Measurements from ENCODE around the gene AP2M1. TPM values are rescaled to one million over a fixed set of nuclear protein-coding genes. Genes with fewer than 3 reads are reported as not detected.

Gene AP2M1
- total RNA-seq, 1 donor from 2014 or later, result 213 TPM

- Mint-ChIP-seq H3K9me3 (ENCODE audit: low read depth) (no peaks in the 10 kb centered on the region), H3K27ac (no peak overlapping the region), H3K27me3 (no peaks in the 10 kb centered on the region), H3K36me3 (ENCODE audit: insufficient read depth) (peaks cover 14% of the 10 kb centered on the region), H3K4me3 (ENCODE audit: low read depth) (no peak overlapping the region), H3K4me1 (ENCODE audit: low read depth) (no peaks in the 10 kb centered on the region)
- DNase-seq (ENCODE audit: low spot score, unreplicated experiment), result no peak
- no peak for TF ChIP-seq CTCF (IDR thresholded peaks at IDR 0.05; ENCODE audit: unreplicated experiment)
Measured at GRCh38 chr3:184166671-184167070, 8.0 kb upstream of the AP2M1 start.

GRCh38 chr3:184167786-184168185 is 6.9 kb upstream of the AP2M1 start:
- no peak for TF ChIP-seq CTCF (IDR thresholded peaks at IDR 0.05; ENCODE audit: unreplicated experiment)
- Mint-ChIP-seq H3K27me3 (no peaks in the 10 kb centered on the region), H3K4me3 (ENCODE audit: low read depth) (no peak overlapping the region), H3K9me3 (ENCODE audit: low read depth) (no peaks in the 10 kb centered on the region), H3K27ac (no peak overlapping the region), H3K36me3 (ENCODE audit: insufficient read depth) (peaks cover 15% of the 10 kb centered on the region), H3K4me1 (ENCODE audit: low read depth) (no peaks in the 10 kb centered on the region)
- DNase-seq (ENCODE audit: low spot score, unreplicated experiment), result no peak

- no peak for DNase-seq (ENCODE audit: low spot score, unreplicated experiment)
- no peak overlapping the region for H3K27ac Mint-ChIP-seq
- H3K4me3 Mint-ChIP-seq (ENCODE audit: low read depth), result no peak overlapping the region
- H3K36me3 Mint-ChIP-seq (ENCODE audit: insufficient read depth), result peaks cover 15% of the 10 kb centered on the region
- H3K9me3 Mint-ChIP-seq (ENCODE audit: low read depth), result no peaks in the 10 kb centered on the region
- H3K27me3 Mint-ChIP-seq, result no peaks in the 10 kb centered on the region
- no peak for TF ChIP-seq CTCF (IDR thresholded peaks at IDR 0.05; ENCODE audit: unreplicated experiment)
- H3K4me1 Mint-ChIP-seq (ENCODE audit: low read depth), result no peaks in the 10 kb centered on the region
Measured at GRCh38 chr3:184168363-184169120, 6.1 kb upstream of the AP2M1 start.

GRCh38 chr3:184169896-184170875 is 4.5 kb upstream of the AP2M1 start:
- TF ChIP-seq CTCF (IDR thresholded peaks at IDR 0.05; ENCODE audit: unreplicated experiment), result no peak
- Mint-ChIP-seq H3K27ac (no peak overlapping the region), H3K4me1 (ENCODE audit: low read depth) (peaks cover under 1% of the 10 kb centered on the region), H3K27me3 (no peaks in the 10 kb centered on the region), H3K4me3 (ENCODE audit: low read depth) (no peak overlapping the region), H3K36me3 (ENCODE audit: insufficient read depth) (peaks cover 9% of the 10 kb centered on the region), H3K9me3 (ENCODE audit: low read depth) (no peaks in the 10 kb centered on the region)
- no peak for DNase-seq (ENCODE audit: low spot score, unreplicated experiment)

- Mint-ChIP-seq H3K4me1 (ENCODE audit: low read depth) (peaks cover 14% of the 10 kb centered on the region), H3K9me3 (ENCODE audit: low read depth) (no peaks in the 10 kb centered on the region), H3K27me3 (no peaks in the 10 kb centered on the region), H3K27ac (no peak overlapping the region), H3K4me3 (ENCODE audit: low read depth) (no peak overlapping the region), H3K36me3 (ENCODE audit: insufficient read depth) (peaks cover 9% of the 10 kb centered on the region)
- no peak for TF ChIP-seq CTCF (IDR thresholded peaks at IDR 0.05; ENCODE audit: unreplicated experiment)
- no peak for DNase-seq (ENCODE audit: low spot score, unreplicated experiment)
Measured at GRCh38 chr3:184171562-184171961, 3.1 kb upstream of the AP2M1 start.
